Renal cortical epithelial cell (primary cell): ENCODE data around the gene USP17L18. TPM values are rescaled to one million over a fixed set of nuclear protein-coding genes. Genes with fewer than 3 reads are reported as not detected.
"Not testable (repeated sequence)": the region's sequence is repeated elsewhere in the genome, so short reads cannot be mapped to it uniquely, and the experiment has no call there.

Experiments used
- DNase-seq: peaks from one replicate; pipeline ENCODE4 v3.0.0-alpha.2; 2011; ENCODE audit warnings: low read depth
- total RNA-seq: library from RNA; depleted of rRNA; stranded (reverse); fragments of >200 nt; gene quantifications from 2 replicates; pipeline ENCODE4 v1.2.3, GENCODE V29; 2014

USP17L18 gene
- total RNA-seq: not detected in 2 replicates

DNA sequence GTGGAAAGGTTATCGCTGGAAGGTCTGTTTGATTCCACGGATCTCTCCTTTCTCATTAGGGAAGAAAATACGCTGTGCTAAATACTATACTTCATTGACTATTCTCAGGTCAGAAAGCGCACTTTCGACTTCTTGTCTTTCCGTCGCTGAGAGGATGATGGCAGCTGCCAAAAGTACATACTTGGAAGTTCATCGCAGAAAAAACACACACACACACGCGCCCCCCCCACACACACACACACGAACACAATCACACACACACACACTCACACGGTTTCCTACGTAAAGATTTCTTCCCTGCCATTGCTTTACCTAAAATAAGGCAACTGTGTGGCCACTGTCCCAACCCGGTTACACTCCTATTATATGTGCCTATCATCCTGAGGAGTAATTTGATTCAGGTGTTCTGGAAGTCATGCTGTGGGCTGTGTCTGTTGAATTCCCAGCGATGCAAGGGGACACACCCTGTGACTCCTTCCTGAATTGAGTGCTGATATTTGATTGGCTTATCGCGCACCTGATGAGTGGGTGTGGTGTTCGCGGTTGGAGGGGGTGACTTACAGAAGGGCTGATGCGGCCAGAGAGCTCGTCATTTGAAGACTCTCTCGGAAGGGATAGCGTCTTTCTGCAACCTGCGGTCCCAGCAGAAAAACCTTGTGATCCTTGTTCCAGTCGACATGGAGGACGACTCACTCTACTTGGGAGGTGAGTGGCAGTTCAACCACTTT, at the start of gene USP17L18:
Gene USP17L18 (plus strand): TSS at position 678 of the 728 bp plus-strand sequence. CDS start 0 bp downstream, at position 678.
- peak; percentile 1 for DNase-seq

- DNase-seq: not testable (repeated sequence)
Observed at GRCh38 chr4:9210357-9210756, 38.1 kb upstream of the USP17L18 start, which contains the start of gene USP17L10. Gene USP17L10, plus strand, starts transcription at chr4:9210657. Its CDS starts 0 bp downstream, at chr4:9210657.

- DNase-seq: not testable (repeated sequence)
Observed at GRCh38 chr4:9214701-9215100, 33.7 kb upstream of the USP17L18 start.

GRCh38 chr4:9215105-9215504, 33.3 kb upstream of the USP17L18 start, which contains the start of gene USP17L11:
Gene USP17L11, plus strand, starts transcription at chr4:9215405. Its CDS starts 0 bp downstream, at chr4:9215405.
- not testable (repeated sequence) for DNase-seq

GRCh38 chr4:9219852-9220251, 28.6 kb upstream of the USP17L18 start, which contains the start of gene USP17L12:
Gene USP17L12, plus strand, starts transcription at chr4:9220152. Its CDS starts 0 bp downstream, at chr4:9220152.
- DNase-seq: not testable (repeated sequence)

DNA sequence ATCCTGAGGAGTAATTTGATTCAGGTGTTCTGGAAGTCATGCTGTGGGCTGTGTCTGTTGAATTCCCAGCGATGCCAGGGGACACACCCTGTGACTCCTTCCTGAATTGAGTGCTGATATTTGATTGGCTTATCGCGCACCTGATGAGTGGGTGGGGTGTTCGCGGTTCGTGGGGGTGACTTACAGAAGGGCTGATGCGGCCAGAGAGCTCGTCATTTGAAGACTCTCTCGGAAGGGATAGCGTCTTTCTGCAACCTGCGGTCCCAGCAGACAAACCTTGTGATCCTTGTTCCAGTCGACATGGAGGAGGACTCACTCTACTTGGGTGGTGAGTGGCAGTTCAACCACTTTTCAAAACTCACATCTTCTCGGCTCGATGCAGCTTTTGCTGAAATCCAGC, 23.8 kb upstream of the USP17L18 start, which contains the start of gene USP17L13:
Gene USP17L13 (plus strand): TSS at position 301 of the 400 bp plus-strand sequence. CDS start 0 bp downstream, at position 301.
- DNase-seq: not testable (repeated sequence)

GRCh38 chr4:9230249-9230648, 18.2 kb upstream of the USP17L18 start:
- DNase-seq: not testable (repeated sequence)

GRCh38 chr4:9234085-9234484, 14.3 kb upstream of the USP17L18 start, which contains the start of gene USP17L15:
Gene USP17L15, plus strand, starts transcription at chr4:9234385. Its CDS starts 0 bp downstream, at chr4:9234385.
- not testable (repeated sequence) for DNase-seq

GRCh38 chr4:9238461-9238860, 10.0 kb upstream of the USP17L18 start:
- DNase-seq: not testable (repeated sequence)

DNA sequence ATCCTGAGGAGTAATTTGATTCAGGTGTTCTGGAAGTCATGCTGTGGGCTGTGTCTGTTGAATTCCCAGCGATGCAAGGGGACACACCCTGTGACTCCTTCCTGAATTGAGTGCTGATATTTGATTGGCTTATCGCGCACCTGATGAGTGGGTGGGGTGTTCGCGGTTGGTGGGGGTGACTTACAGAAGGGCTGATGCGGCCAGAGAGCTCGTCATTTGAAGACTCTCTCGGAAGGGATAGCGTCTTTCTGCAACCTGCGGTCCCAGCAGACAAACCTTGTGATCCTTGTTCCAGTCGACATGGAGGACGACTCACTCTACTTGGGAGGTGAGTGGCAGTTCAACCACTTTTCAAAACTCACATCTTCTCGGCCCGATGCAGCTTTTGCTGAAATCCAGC, 4.9 kb upstream of the USP17L18 start, which contains the start of gene USP17L17:
Gene USP17L17 (plus strand): TSS at position 301 of the 400 bp plus-strand sequence. CDS start 0 bp downstream, at position 301.
- DNase-seq: not testable (repeated sequence)

DNA sequence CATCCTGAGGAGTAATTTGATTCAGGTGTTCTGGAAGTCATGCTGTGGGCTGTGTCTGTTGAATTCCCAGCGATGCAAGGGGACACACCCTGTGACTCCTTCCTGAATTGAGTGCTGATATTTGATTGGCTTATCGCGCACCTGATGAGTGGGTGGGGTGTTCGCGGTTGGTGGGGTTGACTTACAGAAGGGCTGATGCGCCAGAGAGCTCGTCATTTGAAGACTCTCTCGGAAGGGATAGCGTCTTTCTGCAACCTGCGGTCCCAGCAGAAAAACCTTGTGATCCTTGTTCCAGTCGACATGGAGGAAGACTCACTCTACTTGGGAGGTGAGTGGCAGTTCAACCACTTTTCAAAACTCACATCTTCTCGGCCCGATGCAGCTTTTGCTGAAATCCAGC, 4.6 kb downstream of the USP17L18 start, which contains the start of gene USP17L19:
Gene USP17L19 (plus strand): TSS at position 301 of the 400 bp plus-strand sequence. CDS start 0 bp downstream, at position 301.
- DNase-seq: not testable (repeated sequence)

DNA sequence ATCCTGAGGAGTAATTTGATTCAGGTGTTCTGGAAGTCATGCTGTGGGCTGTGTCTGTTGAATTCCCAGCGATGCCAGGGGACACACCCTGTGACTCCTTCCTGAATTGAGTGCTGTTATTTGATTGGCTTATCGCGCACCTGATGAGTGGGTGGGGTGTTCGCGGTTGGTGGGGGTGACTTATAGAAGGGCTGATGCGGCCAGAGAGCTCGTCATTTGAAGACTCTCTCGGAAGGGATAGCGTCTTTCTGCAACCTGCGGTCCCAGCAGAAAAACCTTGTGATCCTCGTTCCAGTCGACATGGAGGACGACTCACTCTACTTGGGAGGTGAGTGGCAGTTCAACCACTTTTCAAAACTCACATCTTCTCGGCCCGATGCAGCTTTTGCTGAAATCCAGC, 9.4 kb downstream of the USP17L18 start, which contains the start of gene USP17L20:
Gene USP17L20 (plus strand): TSS at position 301 of the 400 bp plus-strand sequence. CDS start 0 bp downstream, at position 301.
- DNase-seq: not testable (repeated sequence)

DNA sequence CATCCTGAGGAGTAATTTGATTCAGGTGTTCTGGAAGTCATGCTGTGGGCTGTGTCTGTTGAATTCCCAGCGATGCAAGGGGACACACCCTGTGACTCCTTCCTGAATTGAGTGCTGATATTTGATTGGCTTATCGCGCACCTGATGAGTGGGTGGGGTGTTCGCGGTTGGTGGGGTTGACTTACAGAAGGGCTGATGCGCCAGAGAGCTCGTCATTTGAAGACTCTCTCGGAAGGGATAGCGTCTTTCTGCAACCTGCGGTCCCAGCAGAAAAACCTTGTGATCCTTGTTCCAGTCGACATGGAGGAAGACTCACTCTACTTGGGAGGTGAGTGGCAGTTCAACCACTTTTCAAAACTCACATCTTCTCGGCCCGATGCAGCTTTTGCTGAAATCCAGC, 14.1 kb downstream of the USP17L18 start, which contains the start of gene USP17L21:
Gene USP17L21 (plus strand): TSS at position 301 of the 400 bp plus-strand sequence. CDS start 0 bp downstream, at position 301.
- DNase-seq: not testable (repeated sequence)

- DNase-seq: not testable (repeated sequence)
Observed at GRCh38 chr4:9267319-9267718, 18.9 kb downstream of the USP17L18 start, which contains the start of gene USP17L22. Gene USP17L22, plus strand, starts transcription at chr4:9267619. Its CDS starts 0 bp downstream, at chr4:9267619.

GRCh38 chr4:9271719-9272118, 23.3 kb downstream of the USP17L18 start:
- DNase-seq: not testable (repeated sequence)

Other genes with a start within 250 kb of the USP17L18 start
- not detected in 2 replicates for gene FAM90A26, start 78.2 kb upstream of the USP17L18 start, total RNA-seq
- not detected in 2 replicates for gene USP17L10, start 38.0 kb upstream of the USP17L18 start, total RNA-seq
- gene USP17L11, start 33.2 kb upstream of the USP17L18 start, total RNA-seq: not detected in 2 replicates
- not detected in 2 replicates for gene USP17L12, start 28.5 kb upstream of the USP17L18 start, total RNA-seq
- gene USP17L13, start 23.7 kb upstream of the USP17L18 start, total RNA-seq: not detected in 2 replicates
- gene USP17L15, start 14.2 kb upstream of the USP17L18 start, total RNA-seq: not detected in 2 replicates
- not detected in 2 replicates for gene USP17L17, start 4.8 kb upstream of the USP17L18 start, total RNA-seq
- not detected in 2 replicates for gene USP17L19, start 4.7 kb downstream of the USP17L18 start, total RNA-seq
- gene USP17L20, start 9.5 kb downstream of the USP17L18 start, total RNA-seq: not detected in 2 replicates
- not detected in 2 replicates for gene USP17L21, start 14.2 kb downstream of the USP17L18 start, total RNA-seq
- not detected in 2 replicates for gene USP17L22, start 19.0 kb downstream of the USP17L18 start, total RNA-seq
- gene USP17L24, start 76.5 kb downstream of the USP17L18 start, total RNA-seq: not detected in 2 replicates
- gene USP17L25, start 81.3 kb downstream of the USP17L18 start, total RNA-seq: not detected in 2 replicates
- not detected in 2 replicates for gene USP17L26, start 86.0 kb downstream of the USP17L18 start, total RNA-seq
- gene USP17L5, start 90.8 kb downstream of the USP17L18 start, total RNA-seq: not detected in 2 replicates
- not detected in 2 replicates for gene USP17L27, start 95.5 kb downstream of the USP17L18 start, total RNA-seq
- not detected in 2 replicates for gene USP17L28, start 100.3 kb downstream of the USP17L18 start, total RNA-seq
- gene USP17L29, start 105.0 kb downstream of the USP17L18 start, total RNA-seq: not detected in 2 replicates
- not detected in 2 replicates for gene USP17L30, start 114.5 kb downstream of the USP17L18 start, total RNA-seq
- not detected in 2 replicates for gene DEFB131A, start 195.8 kb downstream of the USP17L18 start, total RNA-seq